IPS-15b (cell line): ENCODE measurements around the gene TPST2.

Experiments
- H3K27me3 ChIP-seq: one replicate; pipeline ENCODE4 v1.6.1; 2013; ENCODE audit warnings: low read length; ENCODE audit not compliant: control insufficient read depth, insufficient read depth
- H3K36me3 ChIP-seq: one replicate; pipeline ENCODE4 v1.6.1; 2013; ENCODE audit warnings: low read length; ENCODE audit not compliant: control insufficient read depth, insufficient read depth
- H3K4me1 ChIP-seq: one replicate; pipeline ENCODE4 v1.6.1; 2013; ENCODE audit warnings: mild to moderate bottlenecking, low read length; ENCODE audit not compliant: control insufficient read depth, insufficient read depth
- H3K4me3 ChIP-seq: one replicate; pipeline ENCODE4 v1.5.1; 2013; ENCODE audit warnings: low read depth, low read length
- H3K9ac ChIP-seq: one replicate; pipeline ENCODE4 v1.6.1; 2013; ENCODE audit warnings: low read depth, mild to moderate bottlenecking, low read length
- H3K9me3 ChIP-seq: one replicate; pipeline ENCODE4 v1.6.1; 2013; ENCODE audit warnings: mild to moderate bottlenecking, low read length; ENCODE audit not compliant: control insufficient read depth, insufficient read depth

Gene TPST2

DNA sequence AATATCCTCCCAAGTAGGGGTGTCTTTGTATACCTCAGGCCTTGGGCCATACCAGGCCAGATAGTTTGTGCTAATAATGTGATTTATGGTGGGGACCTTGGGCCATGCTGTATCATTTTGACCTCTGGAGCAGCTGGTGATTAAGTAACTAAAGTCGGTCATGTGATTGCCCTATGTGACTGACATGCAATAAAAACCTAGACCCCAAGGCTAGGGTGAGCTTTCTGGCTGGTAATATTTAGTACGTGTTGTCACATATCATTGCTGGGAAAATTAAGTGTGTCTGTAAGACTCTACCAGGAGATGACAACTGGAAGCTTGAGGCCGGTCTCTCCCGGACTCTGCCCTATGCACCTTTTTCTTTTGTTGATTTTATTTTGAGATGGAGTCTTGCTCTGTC is 65.1 kb downstream of the TPST2 start:
- H3K4me3 ChIP-seq = no peak overlapping the region
- H3K9ac ChIP-seq = no peak overlapping the region
- H3K36me3 ChIP-seq = peaks cover 36% of the 10 kb centered on the region
- H3K4me1 ChIP-seq = no peaks in the 10 kb centered on the region
- H3K27me3 ChIP-seq = no peaks in the 10 kb centered on the region
- H3K9me3 ChIP-seq = no peaks in the 10 kb centered on the region

GRCh38 chr22:26522592-26522991 is 67.3 kb downstream of the TPST2 start:
- Histone ChIP-seq H3K9me3 (no peaks in the 10 kb centered on the region), H3K9ac (no peak overlapping the region), H3K27me3 (no peaks in the 10 kb centered on the region), H3K4me1 (no peaks in the 10 kb centered on the region), H3K4me3 (no peak overlapping the region), H3K36me3 (peaks cover 20% of the 10 kb centered on the region)

GRCh38 chr22:26522012-26522411 is 67.9 kb downstream of the TPST2 start:
- Histone ChIP-seq H3K4me3 (no peak overlapping the region), H3K27me3 (no peaks in the 10 kb centered on the region), H3K9ac (no peak overlapping the region), H3K36me3 (peaks cover 15% of the 10 kb centered on the region), H3K9me3 (no peaks in the 10 kb centered on the region), H3K4me1 (no peaks in the 10 kb centered on the region)

- H3K4me1 ChIP-seq = peaks cover 3% of the 10 kb centered on the region
- H3K4me3 ChIP-seq = no peak overlapping the region
- no peaks in the 10 kb centered on the region for H3K9me3 ChIP-seq
- no peaks in the 10 kb centered on the region for H3K27me3 ChIP-seq
- no peaks in the 10 kb centered on the region for H3K36me3 ChIP-seq
- no peak overlapping the region for H3K9ac ChIP-seq
These were observed 72.5 kb downstream of the TPST2 start for GRCh38 chr22:26517429-26517828.

DNA sequence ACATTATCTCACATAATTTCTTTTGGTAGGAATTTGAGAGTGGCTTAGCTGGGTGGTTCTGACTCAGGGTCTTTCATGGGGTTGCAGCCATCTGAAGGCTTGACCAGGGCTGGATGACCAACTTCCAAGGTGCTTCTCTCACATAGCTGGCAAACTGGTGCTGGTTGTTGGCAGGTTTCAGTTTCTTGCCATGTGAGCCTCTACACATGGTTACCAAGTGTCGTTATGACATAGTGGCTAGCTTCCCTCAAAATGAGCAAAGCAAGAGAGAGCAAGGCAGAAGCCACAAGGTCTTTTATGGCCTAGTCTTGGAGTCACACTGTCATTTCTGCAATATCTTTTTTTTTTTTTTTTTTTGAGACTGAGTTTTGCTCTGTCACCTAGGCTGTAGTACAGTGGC is 73.4 kb downstream of the TPST2 start:
- no peak overlapping the region for H3K9ac ChIP-seq
- no peaks in the 10 kb centered on the region for H3K9me3 ChIP-seq
- no peak overlapping the region for H3K4me3 ChIP-seq
- no peaks in the 10 kb centered on the region for H3K27me3 ChIP-seq
- no peaks in the 10 kb centered on the region for H3K36me3 ChIP-seq
- peaks cover 3% of the 10 kb centered on the region for H3K4me1 ChIP-seq

GRCh38 chr22:26515931-26516330 is 74.0 kb downstream of the TPST2 start:
- H3K36me3 ChIP-seq = no peaks in the 10 kb centered on the region
- no peaks in the 10 kb centered on the region for H3K27me3 ChIP-seq
- no peaks in the 10 kb centered on the region for H3K9me3 ChIP-seq
- peaks cover 7% of the 10 kb centered on the region for H3K4me1 ChIP-seq
- no peak overlapping the region for H3K4me3 ChIP-seq
- H3K9ac ChIP-seq = no peak overlapping the region

DNA sequence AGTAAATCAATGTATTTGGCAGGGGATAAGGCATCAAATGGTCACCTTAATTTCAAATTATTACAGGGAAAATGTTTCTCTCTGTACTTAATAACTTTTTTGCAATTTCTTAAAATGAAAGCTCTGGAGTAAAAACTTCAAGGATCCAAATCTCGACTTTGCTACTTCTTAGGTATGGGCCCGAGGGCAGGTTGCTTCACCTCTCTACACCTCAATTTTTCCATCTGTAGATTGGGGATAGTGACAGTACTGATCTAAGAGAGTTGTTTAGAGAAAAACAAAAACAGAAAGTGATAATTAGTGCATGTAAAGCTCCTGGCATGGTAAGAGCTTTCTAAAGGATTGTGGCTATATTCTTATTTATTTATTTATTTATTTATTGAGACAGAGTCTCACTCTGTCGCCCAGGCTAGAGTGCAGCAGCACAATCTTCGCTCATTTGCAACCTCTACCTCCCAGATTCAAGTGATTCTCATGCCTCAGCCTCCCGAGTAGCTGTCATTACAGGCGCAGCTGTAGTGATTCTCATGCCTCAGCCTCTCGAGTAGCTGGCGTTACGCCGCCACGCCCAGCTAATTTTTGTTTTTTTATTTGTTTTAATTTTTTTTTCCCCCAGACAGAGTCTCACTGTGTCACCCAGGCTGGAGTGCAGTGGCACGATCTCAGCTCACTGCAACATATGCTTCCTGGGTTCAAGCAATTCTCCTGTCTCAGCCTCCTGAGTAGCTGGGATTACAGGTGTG is 75.3 kb downstream of the TPST2 start:
- H3K27me3 ChIP-seq = no peaks in the 10 kb centered on the region
- H3K9me3 ChIP-seq = no peaks in the 10 kb centered on the region
- no peak overlapping the region for H3K4me3 ChIP-seq
- peaks cover 7% of the 10 kb centered on the region for H3K4me1 ChIP-seq
- no peak overlapping the region for H3K9ac ChIP-seq
- H3K36me3 ChIP-seq = peaks cover 8% of the 10 kb centered on the region

GRCh38 chr22:26513838-26514237 is 76.1 kb downstream of the TPST2 start:
- Histone ChIP-seq H3K9me3 (no peaks in the 10 kb centered on the region), H3K4me3 (no peak overlapping the region), H3K4me1 (peaks cover 7% of the 10 kb centered on the region), H3K27me3 (no peaks in the 10 kb centered on the region), H3K9ac (no peak overlapping the region), H3K36me3 (peaks cover 13% of the 10 kb centered on the region)

- Histone ChIP-seq H3K9me3 (no peaks in the 10 kb centered on the region), H3K4me3 (peak within 1 kb of the TSS; percentile 88), H3K27me3 (no peaks in the 10 kb centered on the region), H3K9ac (peak within 1 kb of the TSS; percentile 42), H3K36me3 (peaks cover 22% of the 10 kb centered on the region), H3K4me1 (peaks cover 7% of the 10 kb centered on the region)
These were observed 77.7 kb downstream of the TPST2 start, which contains the start of gene TFIP11 for GRCh38 chr22:26512149-26512793. TSS of gene TFIP11 (minus strand) at chr22:26512473. CDS start at chr22:26510272, 2,201 bp downstream.

GRCh38 chr22:26508148-26508547 is 81.8 kb downstream of the TPST2 start:
- no peak overlapping the region for H3K9ac ChIP-seq
- no peaks in the 10 kb centered on the region for H3K27me3 ChIP-seq
- no peak overlapping the region for H3K4me3 ChIP-seq
- peaks cover 41% of the 10 kb centered on the region for H3K36me3 ChIP-seq
- H3K9me3 ChIP-seq = no peaks in the 10 kb centered on the region
- peaks cover 8% of the 10 kb centered on the region for H3K4me1 ChIP-seq

DNA sequence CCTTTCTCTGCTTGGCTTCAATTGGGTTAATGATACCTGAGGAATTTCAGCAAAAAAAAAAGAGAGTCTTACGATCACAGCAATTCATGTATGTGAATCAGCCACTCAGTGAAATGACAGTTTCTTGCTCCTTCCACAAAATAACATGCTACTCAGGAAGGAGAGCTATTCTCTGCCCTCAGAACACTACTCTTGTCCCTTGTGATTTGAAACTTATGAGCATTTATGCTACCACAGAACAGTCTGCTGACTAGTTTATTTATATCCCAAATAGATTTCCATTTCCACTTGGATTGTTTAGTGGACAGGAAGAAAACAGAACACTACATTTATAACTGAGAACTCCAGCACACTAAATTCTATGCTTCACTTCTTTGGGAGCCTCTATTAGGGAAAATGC is 86.2 kb downstream of the TPST2 start:
- H3K4me3 ChIP-seq = no peak overlapping the region
- H3K36me3 ChIP-seq = peaks cover 52% of the 10 kb centered on the region
- no peak overlapping the region for H3K9ac ChIP-seq

More for the DNA sequence above, 86.2 kb downstream of the TPST2 start:
- H3K9me3 ChIP-seq = no peaks in the 10 kb centered on the region
- H3K4me1 ChIP-seq = peaks cover 3% of the 10 kb centered on the region
- no peaks in the 10 kb centered on the region for H3K27me3 ChIP-seq
